ENCODE data around the gene NTNG2.

Gene NTNG2

DNA sequence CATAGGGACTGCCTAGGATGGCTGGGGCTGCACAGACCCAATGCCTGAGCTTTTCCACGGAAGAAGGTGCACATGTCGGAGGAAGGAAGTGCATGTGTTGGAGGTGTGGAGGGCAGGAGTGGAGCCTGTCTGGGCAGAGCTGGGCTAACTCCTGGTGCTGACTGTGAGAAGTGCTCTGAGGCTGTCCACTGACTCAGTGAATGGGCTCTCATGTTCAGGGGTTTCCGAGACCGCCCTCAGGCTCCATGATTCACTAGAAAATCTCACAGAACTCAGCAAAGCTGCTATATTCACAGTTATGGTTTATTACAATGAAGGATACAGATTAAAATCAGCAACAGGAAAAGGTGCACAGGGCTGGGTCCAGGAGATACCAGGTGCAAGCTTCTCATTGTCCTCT, 37.2 kb downstream of the NTNG2 start:
- TF ChIP-seq, protein P1, sequence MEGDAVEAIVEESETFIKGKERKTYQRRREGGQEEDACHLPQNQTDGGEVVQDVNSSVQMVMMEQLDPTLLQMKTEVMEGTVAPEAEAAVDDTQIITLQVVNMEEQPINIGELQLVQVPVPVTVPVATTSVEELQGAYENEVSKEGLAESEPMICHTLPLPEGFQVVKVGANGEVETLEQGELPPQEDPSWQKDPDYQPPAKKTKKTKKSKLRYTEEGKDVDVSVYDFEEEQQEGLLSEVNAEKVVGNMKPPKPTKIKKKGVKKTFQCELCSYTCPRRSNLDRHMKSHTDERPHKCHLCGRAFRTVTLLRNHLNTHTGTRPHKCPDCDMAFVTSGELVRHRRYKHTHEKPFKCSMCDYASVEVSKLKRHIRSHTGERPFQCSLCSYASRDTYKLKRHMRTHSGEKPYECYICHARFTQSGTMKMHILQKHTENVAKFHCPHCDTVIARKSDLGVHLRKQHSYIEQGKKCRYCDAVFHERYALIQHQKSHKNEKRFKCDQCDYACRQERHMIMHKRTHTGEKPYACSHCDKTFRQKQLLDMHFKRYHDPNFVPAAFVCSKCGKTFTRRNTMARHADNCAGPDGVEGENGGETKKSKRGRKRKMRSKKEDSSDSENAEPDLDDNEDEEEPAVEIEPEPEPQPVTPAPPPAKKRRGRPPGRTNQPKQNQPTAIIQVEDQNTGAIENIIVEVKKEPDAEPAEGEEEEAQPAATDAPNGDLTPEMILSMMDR (IDR thresholded peaks at IDR 0.05; ENCODE audit: borderline replicate concordance, insufficient read depth, low read depth, low read length), result no peak
- no peak overlapping the region for H3K4me3 ChIP-seq (ENCODE audit: low read depth, low read length)

DNA sequence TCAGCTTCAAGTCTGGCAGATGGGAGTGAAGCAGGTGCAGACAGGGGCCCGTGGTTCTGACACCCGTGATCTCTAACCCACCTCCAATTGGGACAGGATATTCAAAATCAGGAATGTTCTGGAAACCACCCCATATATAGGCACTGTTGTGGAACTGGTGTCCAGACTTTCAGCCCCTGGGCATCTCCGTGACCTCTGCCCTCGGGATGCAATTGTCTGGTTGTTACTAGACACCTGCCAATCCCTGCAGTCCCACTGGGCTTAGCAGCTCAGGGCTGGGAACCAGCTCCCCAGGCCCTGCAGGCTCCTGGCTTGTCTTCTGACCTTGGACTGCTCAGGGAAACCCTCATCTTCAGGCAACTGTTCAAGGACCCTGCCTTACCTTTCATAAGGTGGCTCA, 38.8 kb downstream of the NTNG2 start:
- no peak overlapping the region for H3K4me3 ChIP-seq (ENCODE audit: low read depth, low read length)
- TF ChIP-seq, protein P1 (IDR thresholded peaks at IDR 0.05; ENCODE audit: borderline replicate concordance, insufficient read depth, low read depth, low read length), result no peak

DNA sequence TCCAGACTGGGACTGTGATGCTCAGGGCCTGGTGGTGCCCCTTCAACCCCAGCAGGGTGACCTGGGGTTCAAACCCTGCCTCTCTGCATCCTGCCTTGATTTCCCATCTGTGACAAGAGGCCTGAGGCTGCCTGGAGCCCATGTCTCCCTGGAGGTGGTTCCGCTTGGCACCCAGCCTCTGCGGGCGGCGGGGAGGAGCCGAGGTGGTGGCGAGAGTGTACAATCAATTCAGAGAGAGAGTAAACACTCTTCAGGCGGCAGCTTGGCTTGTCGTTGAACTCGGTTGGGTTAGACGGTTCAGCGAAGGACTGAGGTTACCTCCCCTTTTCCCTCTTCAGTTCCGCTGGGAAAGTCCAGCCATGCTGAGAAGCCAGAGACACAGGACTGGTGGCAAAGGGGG, 39.3 kb downstream of the NTNG2 start:
- H3K4me3 ChIP-seq (ENCODE audit: low read depth, low read length), result no peak overlapping the region
- TF ChIP-seq, protein P1 (IDR thresholded peaks at IDR 0.05; ENCODE audit: borderline replicate concordance, insufficient read depth, low read depth, low read length), result no peak

DNA sequence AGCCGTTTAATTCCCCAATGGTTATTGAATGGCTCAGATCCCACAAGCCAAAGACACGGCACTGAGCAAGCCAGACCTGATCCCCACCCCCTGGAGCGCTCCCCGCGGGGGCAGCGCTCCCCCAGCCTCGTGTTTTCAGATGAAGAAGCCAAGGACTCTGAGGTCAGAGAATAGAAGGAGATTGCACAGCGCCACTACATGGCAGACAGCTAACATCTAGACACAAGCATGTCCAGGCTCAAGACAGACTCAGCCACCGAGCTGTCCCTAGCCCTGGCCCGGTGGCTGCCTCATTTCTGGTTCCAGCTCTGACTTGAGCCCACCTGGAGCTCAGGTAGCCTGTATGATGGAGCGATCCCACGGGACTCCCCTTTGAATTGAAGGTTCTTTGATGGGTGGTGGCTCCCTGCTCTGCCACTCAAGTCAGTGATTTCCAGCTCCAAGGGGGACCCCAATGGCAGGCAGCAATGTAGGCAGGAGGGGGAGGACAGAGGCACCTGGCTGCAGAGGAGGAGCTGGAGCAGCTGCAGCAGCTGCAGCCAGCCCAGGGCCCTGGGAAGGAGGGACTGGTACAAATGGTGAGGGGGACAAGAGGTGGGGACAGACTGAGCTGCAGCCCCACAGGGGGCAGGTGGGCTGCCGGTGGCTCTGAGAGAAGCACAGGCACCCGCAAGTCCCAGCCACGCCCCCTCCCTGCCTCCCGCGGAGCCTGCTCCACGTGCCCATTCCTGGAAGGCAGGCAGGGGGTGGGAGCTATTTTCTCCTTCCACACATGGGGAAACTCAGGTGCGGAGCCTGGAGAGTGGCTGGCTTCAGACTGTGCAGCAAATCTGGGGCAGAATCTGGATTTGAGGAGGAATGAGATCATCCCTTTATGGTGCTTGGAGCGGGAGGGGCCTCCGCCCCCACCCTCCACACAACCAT, 40.2 kb downstream of the NTNG2 start:
- TF ChIP-seq, protein P1 (IDR thresholded peaks at IDR 0.05; ENCODE audit: borderline replicate concordance, insufficient read depth, low read depth, low read length), result no peak
- no peak overlapping the region for H3K4me3 ChIP-seq (ENCODE audit: low read depth, low read length)

DNA sequence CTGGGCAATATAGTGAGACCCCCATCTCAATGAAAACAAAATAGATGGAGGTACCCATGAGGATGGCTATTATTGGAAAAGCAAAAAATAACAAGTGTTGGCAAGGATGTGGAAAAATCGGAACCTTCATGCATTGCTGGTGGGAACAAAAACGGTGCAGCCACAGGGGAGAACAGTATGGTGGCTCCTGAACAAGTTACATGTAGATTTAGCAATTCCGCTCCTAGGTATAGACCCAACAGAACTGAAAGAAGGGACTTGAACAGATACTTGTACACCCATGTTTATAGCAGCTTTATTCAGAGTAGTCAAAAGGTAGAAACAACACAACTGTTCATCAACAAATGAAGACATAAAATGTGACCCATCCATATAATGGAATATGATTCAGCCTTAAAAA, 43.0 kb downstream of the NTNG2 start:
- TF ChIP-seq, protein P1 (IDR thresholded peaks at IDR 0.05; ENCODE audit: borderline replicate concordance, insufficient read depth, low read depth, low read length), result no peak
- H3K4me3 ChIP-seq (ENCODE audit: low read depth, low read length), result no peak overlapping the region

DNA sequence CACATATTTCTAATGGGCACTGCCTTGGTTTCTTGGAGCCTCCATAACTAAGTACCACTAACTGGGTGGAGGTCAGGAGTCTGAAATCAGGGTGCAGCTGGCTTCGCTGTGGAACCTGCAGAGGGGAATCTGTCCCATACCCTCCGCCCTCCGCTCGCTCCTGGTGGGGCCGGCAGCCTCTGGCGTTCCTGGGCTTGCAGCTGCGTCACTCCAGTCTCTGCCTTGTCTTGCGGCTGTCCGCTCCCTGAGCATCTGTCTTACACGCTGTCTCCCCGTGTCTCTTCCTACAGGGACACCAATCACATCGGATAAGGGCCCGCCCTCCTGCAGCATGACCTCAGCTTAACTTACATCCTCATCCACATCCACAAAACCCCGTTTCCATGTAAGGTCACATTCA, 45.4 kb downstream of the NTNG2 start:
- TF ChIP-seq, protein P1 (IDR thresholded peaks at IDR 0.05; ENCODE audit: borderline replicate concordance, insufficient read depth, low read depth, low read length), result no peak

More for the DNA sequence above, 45.4 kb downstream of the NTNG2 start:
- H3K4me3 ChIP-seq (ENCODE audit: low read depth, low read length), result no peak overlapping the region
